T-helper 2 cell treated with Interferon-gamma antibody and Interleukin-4, amounts not matched to agents 100 ng/mL and 5 ng/mL, for 36 hours (primary cell): ENCODE measurements around the gene IKZF1. TPM values are rescaled to one million over a fixed set of nuclear protein-coding genes. Genes with fewer than 3 reads are reported as not detected.

Source experiments
- intact Hi-C: fragments of 100-400 bp; cut with micrococcal nuclease; formaldehyde crosslinking; loops from one replicate; pipeline ENCODE4 v1.15.1; 2023
- total RNA-seq: library from RNA; stranded (reverse); gene quantifications from 2 replicates; pipeline ENCODE4 v1.2.3, GENCODE V29; 2022

IKZF1 gene
- total RNA-seq, 1 donor from 2014 or later, result 486 TPM

DNA sequence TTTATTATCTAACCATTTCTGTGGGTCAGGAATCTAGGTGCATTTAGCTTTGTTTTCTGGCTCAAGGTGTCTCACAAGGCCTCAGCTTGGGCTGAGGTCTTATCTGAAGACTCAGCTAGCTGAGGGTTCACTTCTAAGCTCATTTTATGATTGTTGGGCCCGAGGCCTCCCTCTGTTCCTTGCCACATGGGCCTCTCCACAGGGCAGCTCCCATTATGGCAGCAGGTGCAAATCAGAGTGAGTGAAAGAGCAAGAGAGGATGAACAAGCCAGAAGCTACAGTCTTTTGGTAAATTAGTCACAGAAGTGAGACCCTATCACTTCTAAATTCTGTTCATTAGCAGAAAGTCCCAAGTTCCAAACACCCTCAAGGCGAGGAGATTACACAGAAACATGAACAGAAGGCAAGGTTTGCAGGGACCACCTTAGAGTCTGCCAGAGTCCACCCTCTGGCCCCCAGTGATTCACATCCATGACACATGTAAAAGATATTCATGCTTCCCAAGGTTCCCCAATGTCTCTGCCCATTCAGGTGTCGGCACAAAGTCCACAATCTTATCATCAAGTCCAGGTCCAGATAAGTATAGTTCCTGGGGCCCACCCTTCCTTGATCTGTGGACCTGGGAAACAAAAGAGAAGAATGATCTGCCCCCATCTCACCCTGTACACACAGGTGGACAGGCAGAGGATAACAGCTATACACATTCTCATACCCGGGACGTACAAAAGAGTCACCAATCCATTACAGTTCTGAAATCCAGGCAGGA is 121.9 kb downstream of the IKZF1 start:
- intact Hi-C loops, result no loop called here

DNA sequence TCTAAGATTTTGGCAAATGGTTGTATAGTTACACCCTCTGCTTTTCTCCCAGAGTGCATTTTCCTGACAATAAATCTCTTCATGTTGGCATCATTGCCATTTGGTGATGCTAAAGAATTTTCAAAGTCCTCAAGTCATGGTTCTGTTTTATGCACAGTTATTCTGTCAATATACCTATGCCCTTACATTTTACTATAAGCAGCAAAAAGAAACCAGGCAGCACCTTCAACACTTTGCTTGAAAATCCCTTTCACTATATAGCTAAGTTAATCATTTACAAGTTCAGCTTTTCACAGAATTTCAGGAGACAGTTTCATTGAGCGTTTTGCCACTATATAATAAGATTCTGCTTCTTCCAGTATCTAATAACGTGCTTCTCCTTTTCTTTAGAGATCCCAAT is 123.0 kb downstream of the IKZF1 start:
- intact Hi-C loops, result no loop called here

GRCh38 chr7:50428911-50429310 is 124.4 kb downstream of the IKZF1 start:
- intact Hi-C loops, result no loop called here

DNA sequence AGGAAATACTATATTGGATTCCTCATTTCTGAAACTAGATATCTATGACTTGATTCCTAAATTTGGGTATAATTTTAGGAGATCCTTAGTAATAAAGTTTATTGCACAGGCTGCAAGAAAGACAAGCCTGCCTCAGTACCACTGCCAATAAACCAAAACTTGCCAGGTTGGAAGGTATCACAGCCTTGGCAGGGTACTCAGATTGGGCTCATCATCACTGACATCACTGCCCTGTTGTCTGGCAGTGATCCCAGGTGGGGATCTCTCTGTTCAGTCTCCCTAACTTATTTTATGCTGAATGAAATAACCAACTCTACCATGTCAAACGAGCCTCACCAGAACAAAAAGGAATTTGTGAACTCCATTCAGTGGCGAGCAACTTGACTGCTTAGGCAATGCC is 126.8 kb downstream of the IKZF1 start:
- intact Hi-C loops, result no loop called here

GRCh38 chr7:50431722-50432305 is 127.3 kb downstream of the IKZF1 start:
- intact Hi-C loops, result no loop called here

GRCh38 chr7:50436133-50436806 is 131.8 kb downstream of the IKZF1 start:
- intact Hi-C loops, result no loop called here

GRCh38 chr7:50446542-50446960 is 142.0 kb downstream of the IKZF1 start:
- intact Hi-C loops, result loop anchor here (5.0 kb wide), 1 partner anchor 216 kb away; no protein-coding TSS in a partner anchor

DNA sequence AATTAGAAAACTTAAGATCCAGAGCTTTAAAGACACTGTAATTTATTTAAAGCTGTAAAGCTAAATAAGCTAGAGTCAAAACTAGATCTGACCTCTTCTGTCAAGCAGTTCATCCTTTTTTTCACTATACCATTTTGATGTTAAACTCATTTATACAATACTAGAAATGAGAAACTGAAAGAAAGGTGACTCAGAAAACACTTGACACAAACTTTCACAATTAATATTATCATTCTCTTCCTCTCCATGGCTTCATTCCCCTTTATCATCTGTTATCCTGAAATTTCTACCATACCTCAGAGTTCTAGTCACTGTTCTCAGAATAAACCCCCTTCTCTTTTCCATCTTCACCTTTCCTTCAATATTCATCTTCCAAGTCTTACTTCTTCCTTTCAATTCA is 144.3 kb downstream of the IKZF1 start:
- intact Hi-C loops, result loop anchor here (5.0 kb wide), 1 partner anchor 213 kb away; no protein-coding TSS in a partner anchor

- intact Hi-C loops, result loop anchor here (5.0 kb wide), 1 partner anchor 213 kb away; no protein-coding TSS in a partner anchor
Observed at GRCh38 chr7:50449501-50449880, 145.0 kb downstream of the IKZF1 start.

DNA sequence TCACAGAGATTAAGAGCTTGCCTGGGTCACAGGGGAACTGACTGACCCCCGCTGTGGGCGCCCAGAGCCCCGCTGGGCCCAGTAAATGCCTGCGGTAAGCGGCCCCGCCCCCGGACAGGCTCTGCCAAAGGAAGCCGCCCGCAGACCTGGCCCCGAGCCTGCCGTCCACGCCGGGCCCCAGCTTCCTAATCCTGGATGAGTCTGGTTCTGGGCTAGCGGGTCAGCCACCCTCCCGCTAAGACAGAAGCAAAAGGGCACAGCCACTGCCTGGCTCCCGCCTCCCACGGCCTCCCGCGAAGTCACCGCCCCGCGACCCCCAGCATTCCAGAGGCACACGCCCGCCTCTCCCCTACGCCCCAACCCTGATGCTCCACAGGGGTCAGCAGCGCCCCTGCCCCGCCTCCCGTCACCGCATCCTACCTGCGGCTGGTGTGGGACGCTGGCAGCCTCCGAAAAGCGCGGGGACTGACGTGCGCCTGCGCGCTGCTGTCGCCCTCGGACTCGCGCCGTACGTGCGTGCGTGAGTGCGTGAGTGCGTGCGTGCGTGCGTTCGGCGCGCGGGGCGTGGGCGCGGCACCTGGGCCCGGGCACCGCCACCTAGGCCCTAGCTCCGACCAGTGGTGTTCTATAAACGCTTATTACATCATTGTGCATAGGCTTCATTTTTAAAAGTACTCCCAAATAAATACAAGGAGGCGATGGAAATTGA is 145.5 kb downstream of the IKZF1 start, which contains the start of gene FIGNL1:
TSS of gene FIGNL1 (minus strand) at position 470 of the 709 bp plus-strand sequence. CDS start 3,063 bp downstream, outside the sequence.
- intact Hi-C loops, result loop anchor here (2.0 to 5.0 kb wide), 6 partner anchors 19 to 712 kb away; partner anchors contain the start of gene IKZF1

DNA sequence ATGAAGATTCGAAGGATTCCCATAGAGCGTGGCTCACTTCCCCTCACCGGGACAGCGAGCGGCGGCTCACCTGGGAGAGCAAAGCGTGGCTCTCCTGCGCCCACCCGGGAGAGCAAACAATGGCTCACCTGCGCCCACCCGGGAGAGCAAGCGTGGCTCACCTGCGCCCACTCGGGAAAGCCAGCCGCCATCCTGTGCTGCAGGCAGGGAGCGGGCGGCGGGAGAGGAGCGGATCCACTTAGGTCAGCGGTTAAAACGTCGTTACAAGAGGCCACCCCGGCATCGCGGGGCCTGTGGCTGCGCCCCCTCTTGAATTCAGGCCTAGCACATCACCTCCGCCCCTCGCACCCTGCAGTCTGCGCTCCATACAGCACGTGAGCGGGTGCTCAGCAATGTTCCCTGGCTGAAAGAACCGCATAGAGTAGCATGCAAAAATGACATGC is 146.1 kb downstream of the IKZF1 start:
- intact Hi-C loops, result loop anchor here (2.0 to 5.0 kb wide), 5 partner anchors 18 to 712 kb away; partner anchors contain the start of gene IKZF1

Other genes with a start within 250 kb of the IKZF1 start
- not detected in 2 replicates for gene ZPBP, start 211.5 kb upstream of the IKZF1 start, total RNA-seq
- 36.3 and 37.8 TPM in 2 replicates for gene FIGNL1, start 145.6 kb downstream of the IKZF1 start, total RNA-seq